Measurements from ENCODE around the gene PTPN6.

GRCh38 chr12:6925540-6926279 lies 25.4 kb upstream of the PTPN6 start:
- TF ChIP-seq CTCF (IDR thresholded peaks at IDR 0.05), result peak in 1 of 4 experiments; percentile 12
- peak; percentile 45 for TF ChIP-seq POLR2A (IDR thresholded peaks at IDR 0.05)
